ENCODE data around the gene CHFR. TPM values are rescaled to one million over a fixed set of nuclear protein-coding genes. Genes with fewer than 3 reads are reported as not detected.

The CHFR gene
- total RNA-seq, 1 donor from 2014 or later = 7.9 TPM

GRCh38 chr12:132841151-132841550 lies 46.3 kb downstream of the CHFR start:
- H3K36me3 ChIP-seq = peaks cover 57 to 66% of the 10 kb centered on the region in 2 donors
- H3K9me3 ChIP-seq = no peaks in the 10 kb centered on the region
- DNase-seq (ENCODE audit: low spot score in 2 of 2) = no peak
- H3K4me3 ChIP-seq = no peak overlapping the region
- TF ChIP-seq CTCF (IDR thresholded peaks at IDR 0.05) = no peak
- H3K27ac ChIP-seq = no peak overlapping the region
- no peaks in the 10 kb centered on the region for H3K4me1 ChIP-seq
- intact Hi-C loops (cut with DNase I) = no loop called here
- H3K27me3 ChIP-seq = no peaks in the 10 kb centered on the region

- no peaks in the 10 kb centered on the region for H3K9me3 ChIP-seq
- no peaks in the 10 kb centered on the region for H3K4me1 ChIP-seq
- intact Hi-C loops (cut with DNase I) = no loop called here
- H3K36me3 ChIP-seq = peaks cover 52 to 60% of the 10 kb centered on the region in 2 donors
- H3K27me3 ChIP-seq = no peaks in the 10 kb centered on the region
- no peak for DNase-seq (ENCODE audit: low spot score in 2 of 2)
- TF ChIP-seq CTCF (IDR thresholded peaks at IDR 0.05) = no peak
- H3K27ac ChIP-seq = no peak overlapping the region
- no peak overlapping the region for H3K4me3 ChIP-seq
Measured at GRCh38 chr12:132840536-132840935, 46.9 kb downstream of the CHFR start.

- Histone ChIP-seq H3K27me3 (no peaks in the 10 kb centered on the region), H3K27ac (no peak overlapping the region), H3K4me1 (no peaks in the 10 kb centered on the region), H3K4me3 (no peak overlapping the region), H3K9me3 (no peaks in the 10 kb centered on the region), H3K36me3 (peaks cover 51 to 52% of the 10 kb centered on the region in 2 donors)
- intact Hi-C loops (cut with DNase I) = no loop called here
- no peak for TF ChIP-seq CTCF (IDR thresholded peaks at IDR 0.05)
- no peak for DNase-seq (ENCODE audit: low spot score in 2 of 2)
Measured at GRCh38 chr12:132839558-132840235, 47.7 kb downstream of the CHFR start.

GRCh38 chr12:132838410-132839080 lies 48.9 kb downstream of the CHFR start:
- Histone ChIP-seq H3K27ac (peak overlapping the region; percentile 14 to 23), H3K4me1 (no peaks in the 10 kb centered on the region), H3K36me3 (peaks cover 43 to 48% of the 10 kb centered on the region in 2 donors)

GRCh38 chr12:132837693-132838409 lies 49.6 kb downstream of the CHFR start:
- intact Hi-C loops (cut with DNase I) = no loop called here
- H3K4me1 ChIP-seq = no peaks in the 10 kb centered on the region
- peaks cover 36 to 41% of the 10 kb centered on the region in 2 donors for H3K36me3 ChIP-seq
- H3K9me3 ChIP-seq = no peaks in the 10 kb centered on the region
- H3K27ac ChIP-seq = peak overlapping the region; percentile 14 to 23
- no peak for TF ChIP-seq CTCF (IDR thresholded peaks at IDR 0.05)
- H3K4me3 ChIP-seq = no peak overlapping the region
- no peak for DNase-seq (ENCODE audit: low spot score in 2 of 2)
- H3K27me3 ChIP-seq = no peaks in the 10 kb centered on the region

More at GRCh38 chr12:132838410-132839080, 48.9 kb downstream of the CHFR start:
- DNase-seq (ENCODE audit: low spot score in 2 of 2) = no peak
- Histone ChIP-seq H3K4me3 (no peak overlapping the region), H3K9me3 (no peaks in the 10 kb centered on the region), H3K27me3 (no peaks in the 10 kb centered on the region)
- no peak for TF ChIP-seq CTCF (IDR thresholded peaks at IDR 0.05)
- intact Hi-C loops (cut with DNase I) = no loop called here

Data from ascending aorta (tissue), 2 donors.